Body of pancreas (tissue), 4 donors: ENCODE results near the gene SH2D2A.

Experiments
- POLR2A ChIP-seq, 3 donors: fragments of 450-650 bp; IDR thresholded peaks; one replicate each; pipeline ENCODE4 v1.6.1; 2016; ENCODE audit warnings: antibody characterized with exemption in 3 of 3, mild to moderate bottlenecking in 2 of 3
- TF ChIP-seq, protein P1 (sequence below), 7 experiments: fragments of 450-650 bp in 4 of 7; fragments of 200-600 bp in 3 of 7; sonication (generic) in 3 of 7; IDR thresholded peaks; one replicate each; pipeline ENCODE4 v1.5.1; 2016 to 2019; ENCODE audit warnings: antibody characterized with exemption in 7 of 7

DNA sequence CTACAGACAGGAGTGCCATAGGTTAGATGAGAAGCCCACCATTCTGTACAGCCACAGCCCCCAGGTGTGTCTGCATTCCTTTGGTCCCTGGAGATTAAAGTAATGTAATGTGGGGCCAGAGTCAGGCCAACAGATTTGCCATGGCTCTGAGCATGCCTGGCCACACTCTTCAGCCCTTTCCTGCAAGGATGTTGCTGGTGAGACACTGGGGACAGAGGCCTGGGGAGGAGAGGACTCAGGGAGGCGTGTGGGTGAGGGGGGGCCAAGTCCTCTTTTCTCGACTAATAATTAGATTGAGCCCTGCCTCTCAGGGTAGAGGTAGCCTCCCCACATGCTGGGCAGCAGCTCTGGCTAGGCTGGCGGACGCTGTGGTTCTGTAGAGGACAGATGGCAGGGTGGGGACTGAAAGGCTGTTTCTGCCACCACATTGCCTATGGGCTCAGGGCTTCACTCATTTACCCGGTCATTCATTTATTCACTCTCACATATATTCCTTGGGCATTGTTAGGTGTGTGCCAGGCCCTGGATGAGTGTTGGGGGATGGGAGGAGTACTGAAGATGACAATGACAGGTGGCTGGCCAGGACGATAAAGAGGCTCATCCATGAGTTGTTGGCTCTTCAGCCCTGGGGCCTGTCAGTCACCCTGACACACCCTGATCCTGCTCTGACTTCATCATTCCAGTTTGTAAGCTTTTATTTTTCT lies 56.4 kb downstream of the SH2D2A start:
- TF ChIP-seq, protein P1, sequence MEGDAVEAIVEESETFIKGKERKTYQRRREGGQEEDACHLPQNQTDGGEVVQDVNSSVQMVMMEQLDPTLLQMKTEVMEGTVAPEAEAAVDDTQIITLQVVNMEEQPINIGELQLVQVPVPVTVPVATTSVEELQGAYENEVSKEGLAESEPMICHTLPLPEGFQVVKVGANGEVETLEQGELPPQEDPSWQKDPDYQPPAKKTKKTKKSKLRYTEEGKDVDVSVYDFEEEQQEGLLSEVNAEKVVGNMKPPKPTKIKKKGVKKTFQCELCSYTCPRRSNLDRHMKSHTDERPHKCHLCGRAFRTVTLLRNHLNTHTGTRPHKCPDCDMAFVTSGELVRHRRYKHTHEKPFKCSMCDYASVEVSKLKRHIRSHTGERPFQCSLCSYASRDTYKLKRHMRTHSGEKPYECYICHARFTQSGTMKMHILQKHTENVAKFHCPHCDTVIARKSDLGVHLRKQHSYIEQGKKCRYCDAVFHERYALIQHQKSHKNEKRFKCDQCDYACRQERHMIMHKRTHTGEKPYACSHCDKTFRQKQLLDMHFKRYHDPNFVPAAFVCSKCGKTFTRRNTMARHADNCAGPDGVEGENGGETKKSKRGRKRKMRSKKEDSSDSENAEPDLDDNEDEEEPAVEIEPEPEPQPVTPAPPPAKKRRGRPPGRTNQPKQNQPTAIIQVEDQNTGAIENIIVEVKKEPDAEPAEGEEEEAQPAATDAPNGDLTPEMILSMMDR (IDR thresholded peaks at IDR 0.05), result no peak
- TF ChIP-seq POLR2A (IDR thresholded peaks at IDR 0.05), result no peak
